Mesendoderm (in vitro differentiated cells): ENCODE results near the gene ATF7IP2.

Experiments used
- DNase-seq: peaks from one replicate; pipeline ENCODE4 v3.0.0; 2013
- H2AK5ac ChIP-seq: 2 replicates; pipeline ENCODE4 v1.6.1; 2013; ENCODE audit warnings: low read length, inconsistent platforms
- H2BK120ac ChIP-seq: 2 replicates; pipeline ENCODE4 v1.6.1; 2013; ENCODE audit warnings: low read depth, mild to moderate bottlenecking, low read length, moderate library complexity, mixed read lengths
- H2BK15ac ChIP-seq: replicated peaks from 2 replicates; pipeline ENCODE4 v1.6.1; 2013; ENCODE audit warnings: low read depth, mild to moderate bottlenecking, moderate library complexity
- H2BK5ac ChIP-seq: 2 replicates; pipeline ENCODE4 v1.6.1; 2013; ENCODE audit warnings: low read length, inconsistent platforms
- H3K18ac ChIP-seq: 2 replicates; pipeline ENCODE4 v1.6.1; 2013; ENCODE audit warnings: mild to moderate bottlenecking, low read length, mixed read lengths
- H3K23ac ChIP-seq: one replicate; pipeline ENCODE4 v1.6.1; 2013; ENCODE audit warnings: low read length
- H3K27ac ChIP-seq: 2 replicates; pipeline ENCODE4 v1.5.1; 2013; ENCODE audit warnings: low read depth, mild to moderate bottlenecking, inconsistent platforms, low read length, moderate library complexity
- H3K27me3 ChIP-seq: 2 replicates; pipeline ENCODE4 v1.6.1; 2013; ENCODE audit warnings: low read length, control low read depth, mild to moderate bottlenecking, inconsistent platforms; ENCODE audit not compliant: insufficient read depth, poor library complexity
- H3K36me3 ChIP-seq: 2 replicates; pipeline ENCODE4 v1.6.1; 2013; ENCODE audit warnings: low read length, inconsistent platforms; ENCODE audit not compliant: control insufficient read depth, insufficient read depth
- H3K4ac ChIP-seq: one replicate; pipeline ENCODE4 v1.6.1; 2013; ENCODE audit warnings: low read depth, mild to moderate bottlenecking, low read length, moderate library complexity
- H3K4me1 ChIP-seq: 2 replicates; pipeline ENCODE4 v1.6.1; 2013; ENCODE audit warnings: low read depth, low read length, inconsistent platforms; ENCODE audit not compliant: control insufficient read depth
- H3K4me2 ChIP-seq: 2 replicates; pipeline ENCODE4 v1.6.1; 2013; ENCODE audit warnings: low read length
- H3K4me3 ChIP-seq: 2 replicates; pipeline ENCODE4 v1.5.1; 2013; ENCODE audit warnings: mild to moderate bottlenecking, low read length
- H3K56ac ChIP-seq: one replicate; pipeline ENCODE4 v1.6.1; 2013; ENCODE audit warnings: low read length
- H3K79me1 ChIP-seq: 2 replicates; pipeline ENCODE4 v1.6.1; 2013; ENCODE audit warnings: low read length, inconsistent platforms
- H3K79me2 ChIP-seq: 2 replicates; pipeline ENCODE4 v1.6.1; 2013; ENCODE audit warnings: mild to moderate bottlenecking, low read length; ENCODE audit not compliant: control insufficient read depth, insufficient read depth
- H3K9ac ChIP-seq: 2 replicates; pipeline ENCODE4 v1.6.1; 2013; ENCODE audit warnings: low read length, inconsistent platforms
- H4K5ac ChIP-seq: one replicate; pipeline ENCODE4 v1.6.1; 2013; ENCODE audit warnings: low read length
- H4K8ac ChIP-seq: one replicate; pipeline ENCODE4 v1.6.1; 2013; ENCODE audit warnings: low read depth, mild to moderate bottlenecking, control low read depth, low read length, moderate library complexity
- WGBS: extraction: QIAGEN DNeasy Blood & Tissue Kit; methylation state at CpG from one replicate; pipeline ENCODE4 v1.1.7; 2013; ENCODE audit warnings: low lambda C conversion rate, missing lambda C conversion rate; ENCODE audit not compliant: insufficient coverage; ENCODE audit errors: extremely low coverage; 5-methylcytosine and 5-hydroxymethylcytosine counted together

Gene ATF7IP2

DNA sequence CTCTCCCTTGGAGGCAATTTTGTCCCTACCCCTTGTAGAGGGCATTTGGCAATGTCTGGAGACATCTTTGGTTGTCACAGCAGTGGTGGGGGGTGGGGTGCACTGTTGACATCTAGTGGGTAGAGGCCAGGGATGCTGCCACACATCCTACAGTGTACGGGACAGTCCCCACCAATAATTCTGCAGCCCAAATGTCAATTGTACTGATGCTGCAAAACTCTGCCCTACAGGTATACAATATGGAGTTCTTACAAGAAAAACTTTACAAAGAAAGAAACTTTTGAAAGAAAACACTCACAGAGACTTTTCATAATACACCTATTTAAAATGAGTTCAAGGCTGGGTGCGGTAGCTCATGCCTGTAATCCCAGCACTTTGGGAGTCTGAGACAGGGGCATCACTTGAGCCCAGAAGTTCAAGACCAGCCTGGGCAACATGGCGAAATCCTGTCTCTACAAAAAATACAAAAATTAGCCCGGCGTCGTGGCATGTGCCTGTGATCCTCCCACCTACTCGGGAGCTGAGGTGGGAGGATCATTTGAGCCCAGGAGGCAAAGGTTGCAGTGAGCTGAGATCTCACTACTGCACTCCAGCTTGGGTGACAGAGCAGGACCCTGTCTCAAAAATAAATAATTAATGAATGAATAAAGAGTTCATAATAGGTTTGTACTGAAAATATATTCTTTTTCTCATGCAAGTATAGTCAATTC, 135.2 kb downstream of the ATF7IP2 start:
- DNase-seq, result no peak
- Histone ChIP-seq H3K18ac (no peak overlapping the region), H3K56ac (no peak overlapping the region), H3K79me1 (no peaks in the 10 kb centered on the region), H3K4ac (no peak overlapping the region), H3K4me3 (no peak overlapping the region), H2AK5ac (no peak overlapping the region), H3K79me2 (no peaks in the 10 kb centered on the region), H3K27ac (no peak overlapping the region), H3K4me1 (no peaks in the 10 kb centered on the region), H2BK120ac (no peak overlapping the region), H2BK15ac (no peak overlapping the region), H3K27me3 (no peaks in the 10 kb centered on the region), H4K8ac (no peak overlapping the region), H4K5ac (no peak overlapping the region), H3K23ac (no peak overlapping the region), H3K36me3 (no peaks in the 10 kb centered on the region), H2BK5ac (no peak overlapping the region), H3K4me2 (no peak overlapping the region), H3K9ac (no peak overlapping the region)
- WGBS, result no CpG with 5 or more reads among the region's 7 CpGs

DNA sequence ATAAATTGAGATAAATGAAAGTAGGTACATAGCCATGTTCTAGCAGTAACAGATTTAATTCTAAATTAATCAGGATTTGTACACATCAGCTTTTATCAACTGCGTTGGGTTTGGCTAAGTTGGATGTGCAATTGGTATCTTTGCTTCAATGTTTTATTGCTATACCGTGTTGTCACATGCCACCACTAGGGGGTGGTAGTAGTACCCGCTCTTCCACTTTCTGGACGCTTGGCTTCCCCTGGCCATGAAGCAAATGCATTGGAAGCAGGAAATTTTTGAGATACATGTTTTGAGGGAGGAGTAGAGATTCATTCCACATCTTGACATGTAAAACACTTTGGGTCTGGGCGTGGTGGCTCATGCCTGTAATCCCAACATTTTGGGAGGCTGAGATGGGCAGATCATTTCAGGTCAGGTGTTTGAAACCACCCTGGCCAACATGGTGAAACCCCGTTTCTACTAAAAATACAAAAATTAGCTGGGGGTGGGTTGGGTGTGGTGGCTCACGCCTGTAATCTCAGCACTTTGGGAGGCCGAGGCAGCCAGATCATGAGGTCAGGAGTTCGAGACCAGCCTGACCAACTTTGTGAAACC, 135.9 kb downstream of the ATF7IP2 start:
- no CpG with 5 or more reads among the region's 9 CpGs for WGBS
- no peak overlapping the region for H2BK5ac ChIP-seq
- no peaks in the 10 kb centered on the region for H3K79me1 ChIP-seq
- no peaks in the 10 kb centered on the region for H3K36me3 ChIP-seq
- H3K4me1 ChIP-seq, result no peaks in the 10 kb centered on the region
- no peak overlapping the region for H4K5ac ChIP-seq
- H2AK5ac ChIP-seq, result no peak overlapping the region
- H3K27me3 ChIP-seq, result no peaks in the 10 kb centered on the region
- no peak overlapping the region for H3K27ac ChIP-seq
- no peak overlapping the region for H2BK120ac ChIP-seq
- H3K23ac ChIP-seq, result no peak overlapping the region
- no peak overlapping the region for H3K4ac ChIP-seq
- H3K56ac ChIP-seq, result no peak overlapping the region
- no peak overlapping the region for H2BK15ac ChIP-seq
- no peak overlapping the region for H3K4me2 ChIP-seq
- no peak overlapping the region for H3K18ac ChIP-seq
- no peak overlapping the region for H4K8ac ChIP-seq
- H3K79me2 ChIP-seq, result no peaks in the 10 kb centered on the region
- DNase-seq, result peak; percentile 68
- no peak overlapping the region for H3K9ac ChIP-seq
- no peak overlapping the region for H3K4me3 ChIP-seq

DNA sequence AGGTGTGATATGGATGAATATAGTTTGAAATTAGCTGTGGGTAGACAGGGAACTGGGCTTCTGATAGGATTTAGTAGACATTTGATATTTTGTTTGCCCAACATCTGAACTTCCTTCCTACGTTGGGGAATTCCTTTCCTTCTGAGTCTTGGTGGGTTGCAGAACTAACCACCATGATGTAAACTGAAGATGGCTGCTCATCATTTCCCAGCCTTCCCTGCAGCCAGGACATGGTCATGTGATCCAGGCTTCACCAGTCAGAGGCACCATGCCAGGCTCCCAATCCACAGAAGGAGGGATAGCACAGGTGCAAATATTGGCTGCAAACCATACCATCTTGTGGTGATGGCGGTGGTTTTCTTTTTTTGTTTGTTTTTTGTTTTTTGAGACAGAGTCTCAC, 137.1 kb downstream of the ATF7IP2 start:
- H3K79me2 ChIP-seq, result no peaks in the 10 kb centered on the region
- WGBS, result no CpG with 5 or more reads among the region's 2 CpGs
- no peak overlapping the region for H2AK5ac ChIP-seq
- no peak overlapping the region for H3K27ac ChIP-seq
- H3K36me3 ChIP-seq, result no peaks in the 10 kb centered on the region
- H4K8ac ChIP-seq, result no peak overlapping the region
- no peaks in the 10 kb centered on the region for H3K4me1 ChIP-seq
- no peak overlapping the region for H2BK15ac ChIP-seq
- H3K4me3 ChIP-seq, result no peak overlapping the region
- H3K18ac ChIP-seq, result no peak overlapping the region
- no peaks in the 10 kb centered on the region for H3K79me1 ChIP-seq
- H3K9ac ChIP-seq, result no peak overlapping the region
- no peak overlapping the region for H3K56ac ChIP-seq
- no peak overlapping the region for H2BK120ac ChIP-seq
- H3K4ac ChIP-seq, result no peak overlapping the region
- no peaks in the 10 kb centered on the region for H3K27me3 ChIP-seq
- H2BK5ac ChIP-seq, result no peak overlapping the region
- no peak overlapping the region for H4K5ac ChIP-seq
- H3K23ac ChIP-seq, result no peak overlapping the region
- H3K4me2 ChIP-seq, result no peak overlapping the region
- DNase-seq, result no peak

DNA sequence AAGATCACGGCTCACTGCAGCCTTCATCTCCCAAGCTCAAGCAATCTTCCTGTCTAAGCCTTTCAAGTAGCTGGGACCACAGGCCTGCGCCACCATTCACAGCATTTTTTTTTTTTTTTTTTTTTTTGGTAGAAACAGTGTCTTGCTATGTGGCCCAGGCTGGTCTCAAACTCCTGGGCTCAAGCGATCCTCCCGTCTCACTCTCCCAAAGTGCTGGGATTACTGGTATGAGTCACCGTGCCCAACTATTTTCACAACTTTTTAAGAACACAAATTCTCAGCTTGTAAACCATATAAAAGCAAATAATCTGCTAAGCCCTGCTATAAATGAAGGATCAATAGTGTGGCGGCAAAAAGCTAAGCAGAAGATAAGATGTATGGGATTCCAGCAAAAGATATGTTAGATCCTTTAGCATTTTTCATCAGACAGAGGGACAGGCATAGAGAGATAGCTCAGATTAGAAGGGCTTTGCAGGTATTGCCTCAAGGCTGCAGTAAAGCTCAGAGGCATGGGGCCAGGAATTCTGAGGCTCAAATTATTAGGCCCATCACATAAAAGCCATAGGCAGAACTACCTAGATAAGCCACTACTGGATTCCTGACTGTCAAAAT, 139.5 kb downstream of the ATF7IP2 start:
- Histone ChIP-seq H2AK5ac (no peak overlapping the region), H3K4me1 (no peaks in the 10 kb centered on the region), H3K9ac (no peak overlapping the region), H3K4me3 (no peak overlapping the region), H3K4me2 (no peak overlapping the region), H3K36me3 (no peaks in the 10 kb centered on the region), H3K4ac (no peak overlapping the region), H4K5ac (no peak overlapping the region), H3K27me3 (no peaks in the 10 kb centered on the region), H2BK5ac (no peak overlapping the region), H3K79me1 (no peaks in the 10 kb centered on the region), H3K18ac (no peak overlapping the region), H3K56ac (no peak overlapping the region), H3K27ac (no peak overlapping the region), H4K8ac (no peak overlapping the region), H2BK120ac (no peak overlapping the region), H3K79me2 (no peaks in the 10 kb centered on the region), H2BK15ac (no peak overlapping the region), H3K23ac (no peak overlapping the region)
- DNase-seq, result no peak
- WGBS, result no CpG with 5 or more reads among the region's 6 CpGs

DNA sequence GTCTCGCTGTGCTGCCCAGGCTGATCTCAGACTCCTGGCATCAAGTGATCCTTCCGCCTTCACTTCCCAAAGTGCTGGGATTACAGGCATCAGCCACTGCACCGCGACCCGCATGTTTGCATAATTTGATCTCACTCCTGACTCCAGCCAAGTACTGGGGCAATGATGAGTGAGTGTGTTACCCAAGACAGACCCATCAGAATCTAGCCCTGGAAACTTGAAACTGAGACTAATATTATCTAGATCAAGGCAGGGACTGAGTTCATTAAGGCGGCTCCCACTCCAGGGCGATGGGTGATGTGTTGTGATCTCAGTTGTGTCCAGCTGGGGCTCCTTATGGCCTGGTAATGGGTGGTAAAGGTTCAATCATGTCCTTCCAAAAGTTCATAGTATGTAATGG, 141.1 kb downstream of the ATF7IP2 start:
- H2BK15ac ChIP-seq, result no peak overlapping the region
- H3K56ac ChIP-seq, result no peak overlapping the region
- no peak overlapping the region for H3K9ac ChIP-seq
- no peak overlapping the region for H4K5ac ChIP-seq
- no CpG with 5 or more reads among the region's 7 CpGs for WGBS
- no peak overlapping the region for H2AK5ac ChIP-seq
- no peak overlapping the region for H3K4ac ChIP-seq
- H3K27me3 ChIP-seq, result no peaks in the 10 kb centered on the region
- no peak overlapping the region for H3K4me2 ChIP-seq
- no peaks in the 10 kb centered on the region for H3K79me1 ChIP-seq
- DNase-seq, result no peak
- H3K27ac ChIP-seq, result no peak overlapping the region
- H3K18ac ChIP-seq, result no peak overlapping the region
- no peaks in the 10 kb centered on the region for H3K36me3 ChIP-seq
- H3K4me1 ChIP-seq, result no peaks in the 10 kb centered on the region
- H2BK5ac ChIP-seq, result no peak overlapping the region
- H2BK120ac ChIP-seq, result no peak overlapping the region
- H3K79me2 ChIP-seq, result no peaks in the 10 kb centered on the region
- H4K8ac ChIP-seq, result no peak overlapping the region
- H3K4me3 ChIP-seq, result no peak overlapping the region
- no peak overlapping the region for H3K23ac ChIP-seq
